Measurements from ENCODE around the gene ADI1.
A peak's percentile ranks its signal among the peaks of the same experiment; 100 is the strongest.
"Not testable (repeated sequence)": the region's sequence is repeated elsewhere in the genome, so short reads cannot be mapped to it uniquely, and the experiment has no call there.

Gene ADI1

GRCh38 chr2:3527886-3528785 lies 8.8 kb upstream of the ADI1 start:
- DNase-seq, result no peak

GRCh38 chr2:3526871-3527270 lies 7.5 kb upstream of the ADI1 start:
- DNase-seq, result no peak

DNA sequence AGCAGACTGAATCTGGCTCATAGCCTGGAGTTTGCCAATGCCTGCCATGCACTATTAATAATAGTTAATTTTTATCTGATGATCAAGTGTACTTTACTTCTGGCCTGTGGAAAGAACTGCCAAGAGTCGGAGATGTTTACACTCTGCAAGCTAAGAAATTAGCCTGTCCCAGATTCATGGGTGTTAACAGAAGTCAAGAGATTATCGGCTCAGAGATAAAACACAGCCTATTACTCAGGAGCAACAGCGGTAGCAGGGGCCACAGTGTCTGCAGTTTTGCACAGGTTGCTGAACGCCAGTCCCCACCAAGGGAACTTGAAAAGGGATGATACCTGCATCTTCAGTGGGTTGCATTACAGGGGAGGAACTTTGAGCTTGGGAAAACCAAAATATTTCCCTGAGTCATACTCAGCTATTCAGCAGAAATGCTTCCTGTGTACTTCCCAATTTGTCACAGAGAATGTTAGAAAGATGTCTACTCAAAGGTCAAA lies 4.3 kb upstream of the ADI1 start:
- no peak for DNase-seq

DNA sequence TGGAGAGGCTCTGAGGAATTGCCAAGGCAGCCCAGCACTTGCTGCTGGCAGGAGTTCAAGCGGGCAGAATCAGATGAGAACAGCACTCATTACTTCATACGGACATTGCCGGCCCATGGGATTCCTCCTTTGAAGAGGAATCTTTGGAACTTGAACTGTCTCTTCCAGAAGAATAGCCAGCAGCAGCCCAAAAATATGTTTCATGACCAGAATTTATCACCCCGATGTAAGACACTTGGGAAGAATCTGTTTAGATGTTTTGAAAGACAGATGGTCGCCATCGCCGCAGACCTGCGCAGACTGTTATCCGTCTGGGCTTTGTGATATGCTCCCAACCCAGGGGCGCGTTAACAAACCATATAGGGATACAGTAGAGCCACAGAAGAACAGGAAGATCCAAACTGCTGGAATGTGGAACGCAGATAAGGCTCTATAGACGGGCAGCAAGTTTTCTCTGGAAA lies 3.7 kb upstream of the ADI1 start:
- no peak for DNase-seq

DNA sequence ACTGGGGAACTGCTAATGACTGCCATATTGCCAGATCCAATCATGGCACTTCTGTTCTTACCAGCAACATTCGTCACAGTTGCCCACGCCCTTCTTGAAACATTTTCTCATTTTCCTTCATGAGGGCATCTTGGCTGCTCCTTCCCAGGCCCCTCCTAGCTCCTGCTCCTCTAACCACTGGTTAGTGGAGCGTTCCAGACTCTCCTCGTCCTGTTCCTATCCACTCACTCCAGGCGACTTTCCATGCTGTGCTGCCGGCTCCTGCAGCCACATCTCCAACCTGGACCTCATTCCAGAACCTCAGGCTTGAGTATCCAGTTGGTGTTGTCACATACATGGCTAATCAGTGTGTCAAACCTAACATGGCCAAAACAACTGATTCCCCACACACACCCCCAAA lies 1.3 kb upstream of the ADI1 start:
- no peak for DNase-seq

DNA sequence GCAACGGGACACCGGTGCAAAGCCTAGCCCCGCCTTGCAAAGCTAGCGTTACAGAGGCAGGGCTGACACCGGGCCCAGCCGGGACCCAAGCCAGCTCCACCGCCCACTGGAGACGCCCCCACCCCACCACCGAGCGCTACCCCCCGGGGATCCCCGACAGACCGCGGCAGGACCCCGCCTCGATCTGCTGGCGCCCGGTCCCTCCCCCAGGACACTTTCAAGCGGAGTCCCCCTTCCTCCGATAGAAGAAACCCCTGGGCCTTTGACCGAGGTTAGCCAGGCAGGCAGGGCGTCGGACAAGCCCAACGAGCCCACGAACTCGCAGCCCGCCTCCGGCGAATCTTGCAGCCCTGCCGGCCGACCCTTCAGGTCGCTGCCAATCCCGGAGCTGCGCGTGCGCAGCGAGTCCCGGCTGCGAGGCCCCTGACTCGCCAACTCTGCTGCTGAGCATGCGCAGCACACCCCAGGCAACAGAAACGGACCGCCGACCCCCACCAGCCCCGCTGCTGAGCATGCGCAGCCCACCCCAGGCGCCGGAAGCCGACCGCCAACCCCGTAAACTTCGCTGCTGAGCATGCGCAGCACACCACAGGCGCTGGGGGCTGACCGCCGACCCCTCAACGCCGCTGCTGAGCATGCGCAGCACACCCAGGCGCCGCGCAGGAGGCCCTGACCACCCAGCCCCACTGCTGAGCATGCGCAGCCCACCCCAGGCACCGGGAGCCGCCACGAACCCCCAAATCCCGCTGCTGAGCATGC lies 656 bp downstream of the ADI1 start:
- DNase-seq, result peak; percentile 94

DNA sequence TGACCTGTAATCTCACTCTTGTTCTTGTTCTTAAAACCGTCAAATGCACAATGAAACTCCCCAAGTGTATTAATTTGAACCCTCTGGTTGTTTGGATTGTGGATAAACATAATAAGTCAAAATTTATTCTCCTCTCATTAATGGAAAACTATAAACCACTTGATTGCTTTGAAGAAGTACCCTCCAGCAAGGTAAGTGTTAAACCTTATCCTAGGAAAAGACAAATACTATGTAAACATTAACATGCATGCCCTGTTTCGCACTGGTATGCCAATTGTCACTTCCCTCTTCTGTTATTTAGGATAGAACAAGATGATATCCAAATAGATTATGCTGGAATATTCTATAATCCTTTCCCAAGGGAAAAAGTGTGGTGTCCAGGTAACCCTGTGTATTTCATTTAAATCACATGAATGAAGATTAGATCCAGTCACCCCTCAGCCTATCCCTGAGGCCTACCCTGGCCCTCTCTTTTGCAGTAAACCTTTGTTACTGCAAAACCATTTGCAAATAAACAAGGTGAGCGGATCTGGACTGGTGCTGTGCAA lies 1.3 kb downstream of the ADI1 start:
- DNase-seq, result no peak

GRCh38 chr2:3516831-3517230 lies 2.5 kb downstream of the ADI1 start:
- no peak for DNase-seq

GRCh38 chr2:3515438-3515837 lies 3.9 kb downstream of the ADI1 start:
- not testable (repeated sequence) for DNase-seq

DNA sequence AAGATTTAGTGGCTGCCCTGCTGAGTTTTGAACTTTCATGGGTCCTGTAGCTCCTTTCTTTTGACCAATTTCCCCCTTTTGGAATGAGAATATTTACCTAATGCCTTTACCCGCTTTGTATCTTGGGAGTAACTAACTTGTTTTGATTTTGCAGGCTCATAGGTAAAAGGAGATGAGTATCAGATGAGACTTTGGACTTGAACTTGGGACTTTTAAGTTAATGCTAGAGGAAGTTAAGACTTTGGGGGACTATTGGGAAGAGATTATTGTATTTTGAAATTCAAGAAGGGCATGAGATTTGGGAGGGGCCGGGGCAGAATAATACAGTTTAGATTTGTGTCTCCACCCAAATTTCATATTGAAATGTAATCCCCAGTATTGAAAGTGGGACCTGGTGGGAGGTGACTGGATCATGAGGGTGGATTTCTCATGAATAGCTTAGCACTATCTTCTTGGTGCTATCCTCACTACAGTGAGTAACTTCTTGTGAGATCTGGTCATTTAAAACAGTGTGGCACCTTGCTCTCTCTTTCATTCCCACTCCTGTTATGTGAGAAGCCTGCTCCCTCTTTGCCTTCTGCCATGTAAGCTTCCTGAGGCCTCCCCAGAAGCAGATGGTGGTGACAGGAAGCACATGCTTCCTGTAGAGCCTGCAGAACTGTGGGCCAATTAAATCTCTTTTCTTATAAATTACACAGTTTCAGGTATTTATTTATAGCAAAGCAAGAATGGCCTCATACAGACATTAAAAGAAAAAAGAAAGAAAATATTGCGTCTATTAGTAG lies 6.1 kb downstream of the ADI1 start:
- DNase-seq, result no peak

- DNase-seq, result no peak
These were observed 7.2 kb downstream of the ADI1 start for GRCh38 chr2:3512086-3512485.

DNA sequence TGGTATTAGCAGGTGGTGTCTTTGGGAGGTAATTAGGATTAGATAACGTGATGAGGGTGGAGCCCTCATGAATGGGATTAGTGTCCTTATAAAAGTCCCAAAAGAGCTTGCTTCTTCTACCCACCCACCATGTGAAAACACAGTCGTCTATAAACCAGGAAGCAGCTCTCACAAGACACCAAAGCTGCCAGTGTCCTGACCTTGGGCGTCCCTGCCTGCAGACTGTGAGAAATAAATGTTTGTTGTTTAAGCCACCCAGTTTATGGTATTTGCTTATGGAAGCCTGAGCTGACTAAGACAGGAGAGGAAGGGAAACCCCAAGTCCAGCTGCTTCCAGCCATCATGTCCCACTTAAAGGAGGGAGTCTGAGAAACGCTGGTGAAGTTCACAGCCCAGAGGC lies 13.6 kb downstream of the ADI1 start:
- DNase-seq, result peak; percentile 13

DNA sequence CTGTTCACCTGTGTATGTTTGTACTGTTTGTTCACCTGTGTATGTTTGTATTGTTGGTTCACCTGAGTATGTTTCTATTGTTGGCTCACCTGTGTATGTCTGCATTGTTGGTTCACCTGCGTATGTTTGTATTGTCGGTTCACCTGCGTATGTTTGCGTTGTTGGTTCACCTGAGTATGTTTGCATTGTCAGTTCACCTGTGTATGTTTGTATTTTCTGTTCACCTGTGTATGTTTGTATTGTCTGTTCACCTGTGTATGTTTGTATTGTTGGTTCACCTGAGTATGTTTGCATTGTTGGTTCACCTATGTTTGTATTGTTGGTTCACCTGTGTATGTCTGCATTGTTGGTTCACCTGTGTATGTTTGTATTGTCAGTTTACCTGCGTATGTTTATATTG lies 14.6 kb downstream of the ADI1 start:
- DNase-seq, result no peak

GRCh38 chr2:3503483-3503882 lies 15.8 kb downstream of the ADI1 start:
- DNase-seq, result no peak

DNA sequence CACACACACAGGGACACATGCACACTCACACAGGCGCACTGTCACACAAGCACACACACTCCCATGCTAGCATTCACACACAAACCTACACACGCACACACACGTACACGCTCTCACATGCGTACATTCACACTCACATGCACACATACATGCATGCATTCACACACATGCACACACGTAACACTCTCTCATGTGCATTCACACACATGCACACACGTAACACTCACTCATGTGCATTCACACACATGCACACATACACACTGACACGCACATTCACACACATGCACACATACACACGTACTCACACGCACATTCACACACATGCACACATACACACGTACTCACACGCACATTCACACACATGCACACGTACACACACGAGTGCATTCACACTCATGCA lies 16.3 kb downstream of the ADI1 start:
- DNase-seq, result no peak

GRCh38 chr2:3500326-3500899 lies 18.9 kb downstream of the ADI1 start:
- DNase-seq, result no peak

DNA sequence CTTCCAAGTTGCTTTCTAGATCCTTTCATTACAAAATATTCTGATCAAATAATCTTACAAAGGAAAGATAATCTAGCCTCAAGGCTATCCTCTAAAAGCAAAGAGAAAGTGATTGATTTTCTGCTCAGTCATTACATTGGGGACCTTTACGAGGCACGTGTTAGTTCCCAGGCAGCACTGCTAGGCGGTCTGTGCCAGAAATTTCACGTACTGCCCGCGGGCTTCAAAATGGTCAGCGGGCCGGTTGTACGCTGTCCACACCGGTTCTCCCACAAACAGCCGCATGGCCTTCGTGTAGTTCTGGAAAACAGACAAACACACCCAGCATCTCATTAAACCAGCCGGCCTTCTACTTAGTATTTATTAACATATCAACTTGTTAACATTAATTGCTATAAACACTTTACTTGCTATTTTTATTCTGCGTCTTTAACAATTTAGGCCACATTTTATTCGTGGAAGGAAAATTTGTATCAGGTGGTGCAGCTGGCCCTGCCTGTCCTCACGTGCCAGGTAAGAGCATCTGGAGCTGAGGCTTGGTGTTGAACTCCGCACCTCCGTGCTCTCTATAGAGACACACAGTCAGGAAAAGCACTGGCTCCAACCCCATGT lies 20.4 kb downstream of the ADI1 start:
- no peak for DNase-seq

DNA sequence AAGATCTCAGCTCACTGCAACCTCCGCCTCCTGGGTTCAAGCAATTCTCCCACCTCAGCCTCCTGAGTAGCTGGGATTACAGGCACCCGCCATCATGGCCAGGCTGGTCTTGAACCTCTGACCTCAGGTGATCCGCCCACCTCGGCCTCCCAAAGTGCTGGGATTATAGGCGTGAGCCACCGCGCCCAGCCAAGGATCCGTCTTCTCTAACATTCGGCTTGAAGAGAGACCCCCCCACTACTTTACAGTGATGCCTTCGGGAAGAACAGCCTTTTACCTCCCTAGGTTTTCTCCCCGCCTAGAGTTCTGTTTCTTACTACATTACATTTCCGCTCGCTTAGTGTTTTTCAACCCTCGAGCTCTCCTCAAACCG lies 22.6 kb downstream of the ADI1 start:
- not testable (repeated sequence) for DNase-seq

DNA sequence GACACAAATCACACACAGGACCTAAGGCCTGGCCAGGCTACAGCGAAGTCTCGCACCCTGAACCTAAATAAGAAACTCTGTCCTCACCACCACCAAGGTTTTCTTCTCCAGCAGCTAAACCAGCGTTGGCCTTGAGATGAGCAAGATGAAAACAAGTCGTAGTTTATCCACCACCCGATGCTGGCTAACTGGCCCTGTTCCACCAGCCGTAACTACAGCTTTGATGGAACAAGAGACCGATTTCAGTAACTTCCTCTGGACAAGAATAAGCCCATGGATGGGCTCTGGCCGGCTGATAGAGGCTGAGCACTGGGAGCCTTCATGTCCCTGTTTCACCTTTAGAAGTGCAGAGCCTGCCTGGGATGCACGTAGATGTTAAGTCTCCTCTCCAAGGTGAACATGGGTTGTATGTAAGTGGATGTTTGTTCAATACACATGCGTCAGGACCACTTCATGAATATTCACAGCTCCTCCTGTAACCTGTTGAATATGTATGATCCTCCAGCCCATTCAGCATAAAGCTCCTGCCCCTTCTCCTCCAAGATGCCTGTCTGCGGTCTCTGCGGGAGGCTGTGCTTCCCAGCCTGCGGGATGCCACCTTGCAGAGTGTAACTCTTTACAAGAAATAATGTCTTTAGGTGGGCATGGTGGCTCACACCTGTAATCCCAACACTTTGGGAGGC lies 24.2 kb downstream of the ADI1 start:
- DNase-seq, result no peak

GRCh38 chr2:3493615-3494007 lies 25.7 kb downstream of the ADI1 start:
- no peak for DNase-seq

- no peak for DNase-seq
These were observed 26.2 kb downstream of the ADI1 start for GRCh38 chr2:3492951-3493614.

Data from NCI-H524 treated with DMSO at 0.1 percent for 48 hours (cell line).